ENCODE results near the gene ZMYND8. TPM values are rescaled to one million over a fixed set of nuclear protein-coding genes. Genes with fewer than 3 reads are reported as not detected.

The ZMYND8 gene
- total RNA-seq, 4 donors from 2014 or later: 22.7 to 44.5 (median 28.6) TPM

DNA sequence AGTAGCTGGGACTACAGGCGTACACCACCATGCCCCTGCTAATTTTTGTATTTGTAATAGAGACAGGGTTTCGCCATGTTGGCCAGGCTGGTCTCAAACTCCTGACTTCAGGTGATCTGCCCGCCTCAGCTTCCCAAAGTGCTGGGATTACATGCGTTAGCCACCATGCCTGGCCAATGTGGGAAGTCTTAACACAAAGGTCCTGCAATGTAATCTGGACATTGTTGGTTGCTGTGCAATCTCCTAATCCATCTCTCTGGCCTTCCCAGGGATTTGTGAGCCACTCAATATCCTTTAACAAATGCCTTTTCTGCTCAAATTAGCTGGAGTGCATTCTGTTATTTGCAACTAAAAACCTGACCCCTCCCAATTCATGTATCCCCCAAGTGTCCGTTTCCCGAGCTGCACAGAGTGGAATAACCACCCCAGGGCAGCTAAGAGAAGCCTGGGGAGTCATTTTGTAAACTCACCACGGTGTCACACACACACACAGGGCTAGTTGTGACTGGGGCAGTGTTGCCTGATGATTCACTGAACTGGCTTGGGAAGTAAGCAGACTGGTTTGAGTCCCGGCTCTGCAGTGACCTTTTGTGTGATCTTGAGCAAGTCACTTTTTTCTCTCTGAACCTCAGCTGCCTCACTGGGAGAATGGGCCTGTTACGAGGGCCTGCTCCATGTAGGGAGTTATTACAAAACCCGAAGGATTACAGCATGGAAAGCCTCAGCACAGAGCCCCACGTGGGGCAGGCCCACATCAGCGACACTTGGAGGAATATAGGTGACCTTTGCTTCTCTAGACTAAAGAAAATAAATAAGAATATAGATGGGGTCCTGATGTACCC lies 152.3 kb downstream of the ZMYND8 start:
- ATAC-seq (ENCODE audit: low FRiP score): no peak

DNA sequence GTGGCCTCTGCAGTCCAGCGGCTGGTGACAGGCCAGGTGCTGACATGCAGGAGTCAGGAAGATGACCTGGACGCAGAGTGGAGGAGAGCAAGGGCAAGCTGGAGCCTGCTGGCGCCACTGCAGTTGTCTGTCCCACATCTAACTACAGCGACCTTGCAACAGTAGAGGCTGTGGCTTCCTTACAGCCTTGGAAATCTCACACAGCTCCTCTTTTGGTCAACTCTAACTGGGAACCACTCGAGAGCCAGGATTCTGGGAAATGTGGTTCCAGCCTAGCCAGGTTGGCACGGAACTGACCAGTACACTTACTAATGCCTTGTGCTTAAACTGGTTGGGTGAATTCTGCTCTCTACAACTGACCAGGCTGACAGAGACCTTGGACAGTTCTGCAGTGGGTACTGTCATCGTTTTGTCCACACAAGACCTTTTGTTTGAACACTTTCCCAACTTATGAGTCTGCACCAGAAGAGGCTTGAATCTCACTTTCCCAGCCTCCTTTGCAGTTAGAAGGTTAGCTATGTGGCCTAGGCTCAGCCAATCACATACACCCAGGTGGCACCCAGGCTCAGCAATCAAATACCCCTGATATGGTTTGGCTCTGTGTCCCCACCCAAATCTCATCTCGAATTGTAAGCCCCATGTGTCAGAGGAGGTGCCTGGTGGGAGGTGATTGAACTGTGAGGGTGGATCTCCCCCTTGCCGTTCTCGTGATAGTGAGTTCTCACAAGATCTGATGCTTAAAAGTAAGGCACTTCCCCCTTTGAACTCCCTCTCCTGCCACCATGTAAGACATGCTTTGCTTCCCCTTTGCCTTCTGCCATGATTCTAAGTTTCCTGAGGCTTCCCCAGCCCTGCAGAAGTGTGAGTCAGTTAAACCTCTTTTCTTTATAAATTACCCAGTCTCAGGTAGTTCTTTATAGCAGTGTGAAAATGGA lies 153.5 kb downstream of the ZMYND8 start:
- TF ChIP-seq, protein P1, sequence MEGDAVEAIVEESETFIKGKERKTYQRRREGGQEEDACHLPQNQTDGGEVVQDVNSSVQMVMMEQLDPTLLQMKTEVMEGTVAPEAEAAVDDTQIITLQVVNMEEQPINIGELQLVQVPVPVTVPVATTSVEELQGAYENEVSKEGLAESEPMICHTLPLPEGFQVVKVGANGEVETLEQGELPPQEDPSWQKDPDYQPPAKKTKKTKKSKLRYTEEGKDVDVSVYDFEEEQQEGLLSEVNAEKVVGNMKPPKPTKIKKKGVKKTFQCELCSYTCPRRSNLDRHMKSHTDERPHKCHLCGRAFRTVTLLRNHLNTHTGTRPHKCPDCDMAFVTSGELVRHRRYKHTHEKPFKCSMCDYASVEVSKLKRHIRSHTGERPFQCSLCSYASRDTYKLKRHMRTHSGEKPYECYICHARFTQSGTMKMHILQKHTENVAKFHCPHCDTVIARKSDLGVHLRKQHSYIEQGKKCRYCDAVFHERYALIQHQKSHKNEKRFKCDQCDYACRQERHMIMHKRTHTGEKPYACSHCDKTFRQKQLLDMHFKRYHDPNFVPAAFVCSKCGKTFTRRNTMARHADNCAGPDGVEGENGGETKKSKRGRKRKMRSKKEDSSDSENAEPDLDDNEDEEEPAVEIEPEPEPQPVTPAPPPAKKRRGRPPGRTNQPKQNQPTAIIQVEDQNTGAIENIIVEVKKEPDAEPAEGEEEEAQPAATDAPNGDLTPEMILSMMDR (IDR thresholded peaks at IDR 0.05): no peak
- DNase-seq (ENCODE audit: low spot score) (no peak), ATAC-seq (ENCODE audit: low FRiP score) (no peak)

More for the DNA sequence above, 152.3 kb downstream of the ZMYND8 start:
- no peak for DNase-seq (ENCODE audit: low spot score)
- TF ChIP-seq, protein P1 (IDR thresholded peaks at IDR 0.05): no peak

DNA sequence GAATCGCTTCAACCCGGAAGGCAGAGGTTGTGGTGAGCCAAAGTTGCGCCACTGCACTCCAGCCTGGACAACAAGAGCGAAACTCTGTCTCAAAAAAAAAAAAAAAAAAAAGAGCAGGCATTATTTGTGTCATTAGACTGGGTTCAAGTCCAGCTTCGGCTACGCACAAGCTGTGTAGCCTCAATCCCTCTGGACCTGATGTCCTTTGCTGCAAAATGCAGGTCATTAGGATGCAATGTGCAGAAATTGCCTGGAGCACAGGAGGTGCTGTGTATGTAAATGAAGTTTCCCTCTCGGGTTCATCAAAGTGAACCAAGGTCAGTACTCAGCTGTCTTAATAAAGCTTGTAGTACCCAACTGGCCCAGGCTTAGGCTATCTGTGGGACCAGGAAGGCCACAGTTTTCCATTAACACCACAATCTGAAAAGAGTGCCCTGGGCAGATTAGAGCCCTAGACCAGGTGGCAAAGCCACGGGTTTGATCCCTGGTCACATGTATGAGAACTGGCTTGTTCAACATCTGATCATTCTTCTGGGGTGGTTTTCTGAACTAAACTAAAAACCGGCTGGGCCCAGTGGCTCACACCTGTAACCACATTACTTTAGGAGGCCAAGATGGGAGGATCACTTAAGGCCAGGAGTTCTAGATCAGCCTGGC lies 155.3 kb downstream of the ZMYND8 start:
- no peak for DNase-seq (ENCODE audit: low spot score)
- ATAC-seq (ENCODE audit: low FRiP score): no peak
- TF ChIP-seq, protein P1 (IDR thresholded peaks at IDR 0.05): no peak

DNA sequence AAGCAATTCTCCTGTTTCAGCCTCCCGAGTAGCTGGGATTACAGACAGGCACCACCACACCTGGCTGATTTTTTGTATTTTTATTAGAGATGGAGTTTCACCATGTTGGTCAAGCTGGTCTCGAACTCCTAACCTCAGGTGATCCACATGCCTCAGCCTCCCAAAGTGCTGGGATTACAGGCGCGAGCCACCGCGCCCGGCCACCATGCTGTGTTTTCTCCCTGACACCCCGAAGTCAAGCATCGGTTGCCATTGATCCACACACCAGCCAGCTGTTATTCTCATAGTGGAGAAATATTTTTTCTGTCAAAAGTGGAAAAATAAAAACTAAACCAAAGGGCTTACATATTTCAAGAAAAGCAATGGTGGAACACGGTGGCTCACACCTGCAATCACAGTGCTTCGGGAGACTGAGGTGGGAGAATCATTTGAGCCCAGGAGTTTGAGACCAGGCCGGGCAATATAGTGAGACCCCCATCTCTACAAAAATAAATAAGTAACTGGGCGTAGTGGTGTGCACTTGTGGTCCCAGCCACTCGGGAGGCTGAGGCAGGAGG lies 157.4 kb downstream of the ZMYND8 start:
- DNase-seq (ENCODE audit: low spot score) (no peak), ATAC-seq (ENCODE audit: low FRiP score) (no peak)
- TF ChIP-seq, protein P1 (IDR thresholded peaks at IDR 0.05): no peak

DNA sequence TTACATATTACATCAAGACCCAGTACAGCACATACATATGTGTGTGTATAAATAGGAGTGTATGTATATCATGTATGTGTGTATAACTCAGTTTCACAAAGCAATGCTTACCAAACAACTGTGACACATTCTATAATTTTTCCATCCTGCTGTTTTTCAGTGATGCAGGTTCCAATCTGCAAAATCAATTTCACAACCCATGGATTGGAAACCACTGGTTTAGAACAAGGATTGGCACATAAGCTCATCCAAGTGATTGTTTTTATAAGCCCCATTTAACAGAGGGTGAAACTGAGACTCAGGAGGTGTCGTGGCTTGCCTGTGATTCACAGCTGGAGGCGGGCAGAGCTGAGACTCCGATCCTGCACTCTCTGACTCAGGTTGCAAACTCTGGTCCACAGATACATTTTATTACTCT lies 158.2 kb downstream of the ZMYND8 start:
- TF ChIP-seq, protein P1 (IDR thresholded peaks at IDR 0.05): no peak
- no peak for DNase-seq (ENCODE audit: low spot score)
- ATAC-seq (ENCODE audit: low FRiP score): no peak
